ENCODE measurements around the gene APOL2.
"Not testable (repeated sequence)": the region's sequence is repeated elsewhere in the genome, so short reads cannot be mapped to it uniquely, and the experiment has no call there.

GRCh38 chr22:36263886-36264664, 24.7 kb upstream of the APOL2 start:
- TF ChIP-seq CTCF (optimal IDR thresholded peaks at IDR 0.05 in 1 of 3, IDR thresholded peaks at IDR 0.05 in 1 of 3, conservative IDR thresholded peaks at IDR 0.05 in 1 of 3; ENCODE audit: extremely low read depth in 1 of 3, insufficient read depth in 2 of 3, low read length in 3 of 3); EZH2 (IDR thresholded peaks at IDR 0.05; ENCODE audit: low read length): not testable (repeated sequence)

All from keratinocyte (primary cell).